WTC11 (cell line): Measurements from ENCODE around the gene IL6R. TPM values are rescaled to one million over a fixed set of nuclear protein-coding genes. Genes with fewer than 3 reads are reported as not detected.

Experiments used
- ATAC-seq: fragments of 200-7000 bp; cut with Tn5 transposase; 2 replicates; pipeline ENCODE4 v1.10.0; 2021; ENCODE audit warnings: mild to moderate bottlenecking, moderate library complexity
- CTCF ChIA-PET: fragments of 300-600 bp; sonication (Branson Sonifier 250); formaldehyde crosslinking; loops from one replicate; lab custom pipeline; 2021; ENCODE audit warnings: antibody characterized with exemption; lab: Charles Lee
- POLR2A ChIA-PET: fragments of 350-600 bp; sonication (Branson Sonifier 250); formaldehyde crosslinking; loops from one replicate; lab custom pipeline; 2021; ENCODE audit warnings: antibody characterized with exemption; lab: Charles Lee
- DNase-seq: peaks from one replicate; pipeline ENCODE4 v3.0.0; 2021; ENCODE audit warnings: low spot score
- H3K27ac Mint-ChIP-seq: 2 replicates; pipeline ENCODE4 v1.8.0; 2021; ENCODE audit warnings: mixed read lengths
- H3K27me3 Mint-ChIP-seq: 2 replicates; pipeline ENCODE4 v1.8.0; 2021; ENCODE audit warnings: low read depth, mild to moderate bottlenecking, moderate library complexity, mixed read lengths
- H3K36me3 Mint-ChIP-seq: 2 replicates; pipeline ENCODE4 v1.8.0; 2021; ENCODE audit warnings: mixed read lengths
- H3K4me1 Mint-ChIP-seq: 2 replicates; pipeline ENCODE4 v1.8.0; 2022; ENCODE audit warnings: mixed read lengths
- H3K4me3 Mint-ChIP-seq: 2 replicates; pipeline ENCODE4 v1.8.0; 2021; ENCODE audit warnings: mild to moderate bottlenecking, moderate library complexity, mixed read lengths
- H3K9me3 Mint-ChIP-seq: 2 replicates; pipeline ENCODE4 v1.8.0; 2021; ENCODE audit warnings: mixed read lengths
- ATF1 ChIP-seq: sonication (generic); formaldehyde crosslinking; IDR thresholded peaks from 2 replicates; pipeline ENCODE4 v1.8.1; 2023; ENCODE audit warnings: mild to moderate bottlenecking, moderate library complexity, missing genetic modification reagents
- HMGA2 ChIP-seq: fragments of 250-450 bp; sonication (Bioruptor Pico); IDR thresholded peaks from 2 replicates; pipeline ENCODE4 v1.4.0; 2021; ENCODE audit warnings: mild to moderate bottlenecking, moderate library complexity
- IRF2 ChIP-seq: sonication (generic); formaldehyde crosslinking; IDR thresholded peaks from 2 replicates; pipeline ENCODE4 v1.8.0; 2022; ENCODE audit warnings: low read depth, missing genetic modification reagents, borderline replicate concordance
- KAT7 ChIP-seq: sonication (generic); formaldehyde crosslinking; IDR thresholded peaks from 2 replicates; pipeline ENCODE4 v1.8.1; 2023; ENCODE audit warnings: missing genetic modification reagents, mild to moderate bottlenecking, borderline replicate concordance
- MYBL2 ChIP-seq: sonication (generic); formaldehyde crosslinking; IDR thresholded peaks from 2 replicates; pipeline ENCODE4 v1.8.1; 2023; ENCODE audit warnings: mild to moderate bottlenecking, moderate library complexity, missing genetic modification reagents
- OVOL2 ChIP-seq: fragments of 250-450 bp; sonication (Bioruptor Pico); IDR thresholded peaks from 2 replicates; pipeline ENCODE4 v1.9.0; 2021; ENCODE audit warnings: mild to moderate bottlenecking, borderline replicate concordance
- RELA ChIP-seq: sonication (generic); formaldehyde crosslinking; IDR thresholded peaks from 2 replicates; pipeline ENCODE4 v1.8.1; 2022; ENCODE audit warnings: missing genetic modification reagents, mild to moderate bottlenecking, borderline replicate concordance
- SOX15 ChIP-seq: fragments of 250-450 bp; sonication (Bioruptor Pico); IDR thresholded peaks from 2 replicates; pipeline ENCODE4 v1.9.0; 2021; ENCODE audit warnings: mild to moderate bottlenecking
- ZNF121 ChIP-seq: sonication (generic); formaldehyde crosslinking; IDR thresholded peaks from 2 replicates; pipeline ENCODE4 v1.8.0; 2023; ENCODE audit warnings: missing genetic modification reagents
- ZNF219 ChIP-seq: sonication (generic); formaldehyde crosslinking; IDR thresholded peaks from 2 replicates; pipeline ENCODE4 v1.8.0; 2023; ENCODE audit warnings: missing genetic modification reagents, mild to moderate bottlenecking, borderline replicate concordance
- ZNF232 ChIP-seq: sonication (generic); formaldehyde crosslinking; IDR thresholded peaks from 2 replicates; pipeline ENCODE4 v1.8.0; 2022; ENCODE audit warnings: mild to moderate bottlenecking, missing genetic modification reagents
- ZNF396 ChIP-seq: fragments of 250-450 bp; sonication (Bioruptor Pico); IDR thresholded peaks from 2 replicates; pipeline ENCODE4 v1.8.0; 2021; ENCODE audit warnings: mild to moderate bottlenecking, moderate library complexity, borderline replicate concordance
- total RNA-seq: library from RNA; stranded (reverse); gene quantifications from 3 replicates; pipeline ENCODE4 v1.2.3, GENCODE V29; 2021
- TF ChIP-seq, protein P1 (sequence below): fragments of 250-450 bp; sonication (Bioruptor Pico); IDR thresholded peaks from 2 replicates; pipeline ENCODE4 v2.1.2; 2022; ENCODE audit warnings: mild to moderate bottlenecking, moderate library complexity
- TF ChIP-seq, protein P2 (sequence below): sonication (generic); formaldehyde crosslinking; IDR thresholded peaks from 2 replicates; pipeline ENCODE4 v1.8.0; 2022; ENCODE audit warnings: mild to moderate bottlenecking, missing genetic modification reagents
- TF ChIP-seq, protein P3 (sequence below): sonication (generic); formaldehyde crosslinking; IDR thresholded peaks from 2 replicates; pipeline ENCODE4 v1.8.1; 2023; ENCODE audit warnings: mild to moderate bottlenecking, missing genetic modification reagents
- TF ChIP-seq, protein P4 (sequence below): sonication (generic); formaldehyde crosslinking; conservative IDR thresholded peaks from 2 replicates; pipeline ENCODE4 v1.8.1; 2023; ENCODE audit warnings: mild to moderate bottlenecking, low read depth, missing genetic modification reagents, moderate library complexity
- TF ChIP-seq, protein P5 (sequence below): fragments of 250-450 bp; sonication (Bioruptor Pico); IDR thresholded peaks from 2 replicates; pipeline ENCODE4 v1.9.0; 2021; ENCODE audit warnings: mild to moderate bottlenecking

IL6R gene
- total RNA-seq, 1 experiment from 2014 or later, result 7.0 TPM

DNA sequence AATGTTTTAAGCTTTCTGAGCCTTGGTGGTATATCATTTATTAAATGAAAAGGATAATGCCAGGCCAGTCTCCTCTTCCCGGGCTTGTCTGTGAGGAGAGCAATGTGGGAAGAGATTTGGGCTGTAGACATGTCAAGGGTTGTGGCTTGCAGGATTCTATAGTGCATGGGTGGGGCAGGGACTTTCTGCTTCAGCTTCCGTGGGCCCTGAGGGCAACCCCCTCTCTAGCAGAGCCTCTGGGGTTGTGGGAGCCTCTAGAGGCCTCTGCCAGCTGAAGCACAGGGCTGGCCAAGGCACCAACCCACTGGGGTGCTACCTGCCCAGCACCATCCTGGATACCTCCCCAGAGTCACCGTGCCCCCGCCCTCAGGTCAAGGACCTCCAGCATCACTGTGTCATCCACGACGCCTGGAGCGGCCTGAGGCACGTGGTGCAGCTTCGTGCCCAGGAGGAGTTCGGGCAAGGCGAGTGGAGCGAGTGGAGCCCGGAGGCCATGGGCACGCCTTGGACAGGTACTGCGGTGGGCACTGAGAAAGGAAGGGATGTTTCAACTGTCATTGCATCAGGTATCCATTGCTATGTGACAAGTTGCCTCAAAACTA is 30.6 kb downstream of the IL6R start:
- Mint-ChIP-seq H3K36me3 (no peaks in the 10 kb centered on the region), H3K9me3 (no peaks in the 10 kb centered on the region), H3K27me3 (no peaks in the 10 kb centered on the region)
- no peak for ATAC-seq
- POLR2A ChIA-PET, result no interaction called here
- no peak for DNase-seq
- CTCF ChIA-PET, result interaction anchor here (1.3 kb wide), 1 partner anchor 111 kb away, joined by 3 read pairs; no protein-coding TSS in a partner anchor
- TF ChIP-seq MYBL2, result no peak
- no peak for TF ChIP-seq ZNF232 (CRISPR knock-in tag)
- no peak for TF ChIP-seq HMGA2 (CRISPR knock-in tag)
- TF ChIP-seq, protein P1, sequence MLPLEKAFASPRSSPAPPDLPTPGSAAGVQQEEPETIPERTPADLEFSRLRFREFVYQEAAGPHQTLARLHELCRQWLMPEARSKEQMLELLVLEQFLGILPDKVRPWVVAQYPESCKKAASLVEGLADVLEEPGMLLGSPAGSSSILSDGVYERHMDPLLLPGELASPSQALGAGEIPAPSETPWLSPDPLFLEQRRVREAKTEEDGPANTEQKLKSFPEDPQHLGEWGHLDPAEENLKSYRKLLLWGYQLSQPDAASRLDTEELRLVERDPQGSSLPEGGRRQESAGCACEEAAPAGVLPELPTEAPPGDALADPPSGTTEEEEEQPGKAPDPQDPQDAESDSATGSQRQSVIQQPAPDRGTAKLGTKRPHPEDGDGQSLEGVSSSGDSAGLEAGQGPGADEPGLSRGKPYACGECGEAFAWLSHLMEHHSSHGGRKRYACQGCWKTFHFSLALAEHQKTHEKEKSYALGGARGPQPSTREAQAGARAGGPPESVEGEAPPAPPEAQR (CRISPR knock-in tag), result no peak
- TF ChIP-seq ZNF121 (CRISPR knock-in tag), result no peak
- TF ChIP-seq KAT7, result no peak
- TF ChIP-seq, protein P2, sequence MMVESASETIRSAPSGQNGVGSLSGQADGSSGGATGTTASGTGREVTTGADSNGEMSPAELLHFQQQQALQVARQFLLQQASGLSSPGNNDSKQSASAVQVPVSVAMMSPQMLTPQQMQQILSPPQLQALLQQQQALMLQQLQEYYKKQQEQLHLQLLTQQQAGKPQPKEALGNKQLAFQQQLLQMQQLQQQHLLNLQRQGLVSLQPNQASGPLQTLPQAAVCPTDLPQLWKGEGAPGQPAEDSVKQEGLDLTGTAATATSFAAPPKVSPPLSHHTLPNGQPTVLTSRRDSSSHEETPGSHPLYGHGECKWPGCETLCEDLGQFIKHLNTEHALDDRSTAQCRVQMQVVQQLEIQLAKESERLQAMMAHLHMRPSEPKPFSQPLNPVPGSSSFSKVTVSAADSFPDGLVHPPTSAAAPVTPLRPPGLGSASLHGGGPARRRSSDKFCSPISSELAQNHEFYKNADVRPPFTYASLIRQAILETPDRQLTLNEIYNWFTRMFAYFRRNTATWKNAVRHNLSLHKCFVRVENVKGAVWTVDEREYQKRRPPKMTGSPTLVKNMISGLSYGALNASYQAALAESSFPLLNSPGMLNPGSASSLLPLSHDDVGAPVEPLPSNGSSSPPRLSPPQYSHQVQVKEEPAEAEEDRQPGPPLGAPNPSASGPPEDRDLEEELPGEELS, result no peak
- TF ChIP-seq, protein P3, sequence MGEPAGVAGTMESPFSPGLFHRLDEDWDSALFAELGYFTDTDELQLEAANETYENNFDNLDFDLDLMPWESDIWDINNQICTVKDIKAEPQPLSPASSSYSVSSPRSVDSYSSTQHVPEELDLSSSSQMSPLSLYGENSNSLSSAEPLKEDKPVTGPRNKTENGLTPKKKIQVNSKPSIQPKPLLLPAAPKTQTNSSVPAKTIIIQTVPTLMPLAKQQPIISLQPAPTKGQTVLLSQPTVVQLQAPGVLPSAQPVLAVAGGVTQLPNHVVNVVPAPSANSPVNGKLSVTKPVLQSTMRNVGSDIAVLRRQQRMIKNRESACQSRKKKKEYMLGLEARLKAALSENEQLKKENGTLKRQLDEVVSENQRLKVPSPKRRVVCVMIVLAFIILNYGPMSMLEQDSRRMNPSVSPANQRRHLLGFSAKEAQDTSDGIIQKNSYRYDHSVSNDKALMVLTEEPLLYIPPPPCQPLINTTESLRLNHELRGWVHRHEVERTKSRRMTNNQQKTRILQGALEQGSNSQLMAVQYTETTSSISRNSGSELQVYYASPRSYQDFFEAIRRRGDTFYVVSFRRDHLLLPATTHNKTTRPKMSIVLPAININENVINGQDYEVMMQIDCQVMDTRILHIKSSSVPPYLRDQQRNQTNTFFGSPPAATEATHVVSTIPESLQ (CRISPR knock-in tag), result no peak
- no peak for TF ChIP-seq ATF1
- no peak for TF ChIP-seq IRF2 (CRISPR knock-in tag)
- no peak for TF ChIP-seq ZNF219 (CRISPR knock-in tag)
- TF ChIP-seq SOX15 (CRISPR knock-in tag), result no peak
- TF ChIP-seq, protein P4, sequence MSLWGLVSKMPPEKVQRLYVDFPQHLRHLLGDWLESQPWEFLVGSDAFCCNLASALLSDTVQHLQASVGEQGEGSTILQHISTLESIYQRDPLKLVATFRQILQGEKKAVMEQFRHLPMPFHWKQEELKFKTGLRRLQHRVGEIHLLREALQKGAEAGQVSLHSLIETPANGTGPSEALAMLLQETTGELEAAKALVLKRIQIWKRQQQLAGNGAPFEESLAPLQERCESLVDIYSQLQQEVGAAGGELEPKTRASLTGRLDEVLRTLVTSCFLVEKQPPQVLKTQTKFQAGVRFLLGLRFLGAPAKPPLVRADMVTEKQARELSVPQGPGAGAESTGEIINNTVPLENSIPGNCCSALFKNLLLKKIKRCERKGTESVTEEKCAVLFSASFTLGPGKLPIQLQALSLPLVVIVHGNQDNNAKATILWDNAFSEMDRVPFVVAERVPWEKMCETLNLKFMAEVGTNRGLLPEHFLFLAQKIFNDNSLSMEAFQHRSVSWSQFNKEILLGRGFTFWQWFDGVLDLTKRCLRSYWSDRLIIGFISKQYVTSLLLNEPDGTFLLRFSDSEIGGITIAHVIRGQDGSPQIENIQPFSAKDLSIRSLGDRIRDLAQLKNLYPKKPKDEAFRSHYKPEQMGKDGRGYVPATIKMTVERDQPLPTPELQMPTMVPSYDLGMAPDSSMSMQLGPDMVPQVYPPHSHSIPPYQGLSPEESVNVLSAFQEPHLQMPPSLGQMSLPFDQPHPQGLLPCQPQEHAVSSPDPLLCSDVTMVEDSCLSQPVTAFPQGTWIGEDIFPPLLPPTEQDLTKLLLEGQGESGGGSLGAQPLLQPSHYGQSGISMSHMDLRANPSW (CRISPR knock-in tag), result no peak
- no peak for TF ChIP-seq RELA
- TF ChIP-seq OVOL2 (CRISPR knock-in tag), result no peak
- TF ChIP-seq, protein P5, sequence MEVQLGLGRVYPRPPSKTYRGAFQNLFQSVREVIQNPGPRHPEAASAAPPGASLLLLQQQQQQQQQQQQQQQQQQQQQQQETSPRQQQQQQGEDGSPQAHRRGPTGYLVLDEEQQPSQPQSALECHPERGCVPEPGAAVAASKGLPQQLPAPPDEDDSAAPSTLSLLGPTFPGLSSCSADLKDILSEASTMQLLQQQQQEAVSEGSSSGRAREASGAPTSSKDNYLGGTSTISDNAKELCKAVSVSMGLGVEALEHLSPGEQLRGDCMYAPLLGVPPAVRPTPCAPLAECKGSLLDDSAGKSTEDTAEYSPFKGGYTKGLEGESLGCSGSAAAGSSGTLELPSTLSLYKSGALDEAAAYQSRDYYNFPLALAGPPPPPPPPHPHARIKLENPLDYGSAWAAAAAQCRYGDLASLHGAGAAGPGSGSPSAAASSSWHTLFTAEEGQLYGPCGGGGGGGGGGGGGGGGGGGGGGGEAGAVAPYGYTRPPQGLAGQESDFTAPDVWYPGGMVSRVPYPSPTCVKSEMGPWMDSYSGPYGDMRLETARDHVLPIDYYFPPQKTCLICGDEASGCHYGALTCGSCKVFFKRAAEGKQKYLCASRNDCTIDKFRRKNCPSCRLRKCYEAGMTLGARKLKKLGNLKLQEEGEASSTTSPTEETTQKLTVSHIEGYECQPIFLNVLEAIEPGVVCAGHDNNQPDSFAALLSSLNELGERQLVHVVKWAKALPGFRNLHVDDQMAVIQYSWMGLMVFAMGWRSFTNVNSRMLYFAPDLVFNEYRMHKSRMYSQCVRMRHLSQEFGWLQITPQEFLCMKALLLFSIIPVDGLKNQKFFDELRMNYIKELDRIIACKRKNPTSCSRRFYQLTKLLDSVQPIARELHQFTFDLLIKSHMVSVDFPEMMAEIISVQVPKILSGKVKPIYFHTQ (CRISPR knock-in tag), result no peak
- no peak for TF ChIP-seq ZNF396 (CRISPR knock-in tag)
- TF ChIP-seq, all 79 proteins: peak for 0
- Mint-ChIP-seq H3K4me3 (no peak overlapping the region), H3K27ac (no peak overlapping the region), H3K4me1 (peaks cover 25% of the 10 kb centered on the region)
